SH-SY5Y (cell line): Measurements from ENCODE around the gene ILF3.

ENCODE experiments used
- GATA2 ChIP-seq: IDR thresholded peaks from 2 replicates; pipeline ENCODE4 v1.6.1; 2011; ENCODE audit warnings: mild to moderate bottlenecking, low read depth, low read length
- GATA3 ChIP-seq: IDR thresholded peaks from 2 replicates; pipeline ENCODE4 v1.6.1; 2011; ENCODE audit warnings: low read depth, mild to moderate bottlenecking, low read length, moderate library complexity

DNA sequence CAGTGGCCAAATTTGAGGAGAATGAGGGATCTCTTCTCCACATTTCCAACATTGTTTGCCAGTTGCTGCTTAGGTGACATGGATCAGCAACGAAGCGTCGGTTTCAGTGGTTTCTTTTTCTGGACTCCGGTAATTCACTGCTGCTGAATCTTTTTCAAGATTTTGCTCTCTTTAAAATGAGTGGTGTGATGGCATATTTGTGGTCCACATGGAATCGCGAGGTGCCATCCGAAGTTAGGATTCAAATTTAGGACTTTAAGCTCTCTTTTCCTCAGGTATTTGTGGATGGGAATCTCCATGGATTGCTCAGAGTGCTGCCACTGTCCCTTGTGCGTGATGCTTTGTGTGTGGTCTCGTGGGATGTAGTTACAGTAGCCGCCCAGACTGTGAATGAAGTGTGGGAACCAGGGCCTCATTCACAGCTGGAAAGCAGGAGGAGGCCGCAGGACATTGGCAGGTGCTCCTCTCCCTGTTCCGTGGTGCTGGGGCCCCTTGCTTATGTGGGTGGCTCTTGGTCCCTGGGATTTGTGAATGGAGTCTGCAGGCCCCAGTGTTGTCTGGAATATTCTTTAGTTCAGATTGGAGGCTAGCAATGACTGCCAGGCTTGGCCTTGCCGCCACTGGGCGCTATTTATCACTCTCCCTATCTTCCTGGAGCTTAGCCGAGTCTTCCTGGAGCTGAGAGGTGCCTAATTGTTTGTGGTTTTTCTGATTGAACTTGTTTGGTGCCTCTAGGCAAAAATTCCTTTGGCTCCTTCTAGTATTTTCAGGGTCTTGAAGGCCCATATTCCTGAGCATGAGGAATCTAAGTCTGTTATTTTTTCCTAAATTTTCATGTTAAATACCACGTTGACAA lies 1.5 kb downstream of the ILF3 start:
- TF ChIP-seq GATA3, result no peak
- peak; percentile 53; the same call in 1 of the 2 replicates for TF ChIP-seq GATA2
